GM23338 (cell line): ENCODE measurements around the gene TEX29. TPM values are rescaled to one million over a fixed set of nuclear protein-coding genes. Genes with fewer than 3 reads are reported as not detected.

Experiments
- ATAC-seq: fragments of 200-7000 bp; cut with Tn5 transposase; 3 replicates; pipeline ENCODE4 v1.9.1; 2020
- DNase-seq: peaks from one replicate; pipeline ENCODE4 v3.0.0-alpha.2; 2015; ENCODE audit warnings: low spot score
- H2AFZ ChIP-seq: fragments of 200-600 bp; sonication (generic); 2 replicates; pipeline ENCODE4 v1.8.0; 2016; ENCODE audit warnings: antibody characterized with exemption, mild to moderate bottlenecking, moderate library complexity
- H3F3A ChIP-seq: fragments of 200-600 bp; sonication (generic); replicated peaks from 2 replicates; pipeline ENCODE4 v1.8.0; 2017; ENCODE audit warnings: antibody characterized with exemption, mixed run types, low read depth
- H3K27ac ChIP-seq: fragments of 200-600 bp; sonication (generic); 2 replicates; pipeline ENCODE4 v1.6.1; 2016; ENCODE audit warnings: low read depth
- H3K27me3 ChIP-seq: fragments of 200-600 bp; sonication (generic); 2 replicates; pipeline ENCODE4 v1.8.0; 2016; ENCODE audit warnings: mild to moderate bottlenecking, mixed run types, moderate library complexity; ENCODE audit not compliant: insufficient read depth
- H3K36me3 ChIP-seq: fragments of 200-600 bp; sonication (generic); 2 replicates; pipeline ENCODE4 v1.8.0; 2016; ENCODE audit warnings: mild to moderate bottlenecking; ENCODE audit not compliant: insufficient read depth
- H3K4me1 ChIP-seq: fragments of 200-600 bp; sonication (generic); 2 replicates; pipeline ENCODE4 v1.8.0; 2016; ENCODE audit warnings: mild to moderate bottlenecking, moderate library complexity; ENCODE audit not compliant: insufficient read depth
- H3K4me2 ChIP-seq: fragments of 200-600 bp; sonication (generic); 2 replicates; pipeline ENCODE4 v1.7.1; 2017; ENCODE audit warnings: mixed run types
- H3K4me3 ChIP-seq: fragments of 200-600 bp; sonication (generic); 2 replicates; pipeline ENCODE4 v1.6.1; 2016; ENCODE audit warnings: mixed run types
- H3K79me2 ChIP-seq: fragments of 200-600 bp; sonication (generic); replicated peaks from 2 replicates; pipeline ENCODE4 v1.8.0; 2017; ENCODE audit warnings: mild to moderate bottlenecking; ENCODE audit not compliant: insufficient read depth
- H3K9me2 ChIP-seq: fragments of 200-600 bp; sonication (generic); 2 replicates; pipeline ENCODE4 v1.8.0; 2017; ENCODE audit not compliant: insufficient read depth
- H4K20me1 ChIP-seq: fragments of 200-600 bp; sonication (generic); replicated peaks from 2 replicates; pipeline ENCODE4 v1.8.0; 2017; ENCODE audit warnings: mild to moderate bottlenecking; ENCODE audit not compliant: insufficient read depth
- H3K27ac Mint-ChIP-seq: 2 replicates; pipeline ENCODE4 v1.8.0; 2020; ENCODE audit warnings: inconsistent platforms, mild to moderate bottlenecking, moderate library complexity, mixed read lengths
- H3K27me3 Mint-ChIP-seq: 3 replicates; pipeline ENCODE4 v1.8.0; 2022; ENCODE audit warnings: low read depth, mild to moderate bottlenecking, moderate library complexity, mixed read lengths, inconsistent platforms; ENCODE audit not compliant: insufficient read depth, poor library complexity
- H3K36me3 Mint-ChIP-seq: 3 replicates; pipeline ENCODE4 v1.8.0; 2021; ENCODE audit warnings: low read depth, mild to moderate bottlenecking, inconsistent platforms, moderate library complexity, mixed read lengths
- H3K4me1 Mint-ChIP-seq: 3 replicates; pipeline ENCODE4 v1.8.0; 2020; ENCODE audit warnings: mild to moderate bottlenecking, inconsistent platforms, mixed read lengths
- H3K4me3 Mint-ChIP-seq: 3 replicates; pipeline ENCODE4 v1.8.0; 2021; ENCODE audit warnings: moderate library complexity, mild to moderate bottlenecking, inconsistent platforms, mixed read lengths
- H3K9me3 Mint-ChIP-seq: 3 replicates; pipeline ENCODE4 v1.8.0; 2020; ENCODE audit warnings: moderate library complexity, mild to moderate bottlenecking, inconsistent platforms, mixed read lengths
- CREB1 ChIP-seq: fragments of 250-450 bp; sonication (Bioruptor Pico); IDR thresholded peaks from 2 replicates; pipeline ENCODE4 v1.5.0; 2020; ENCODE audit warnings: low read depth, mild to moderate bottlenecking, moderate library complexity
- EZH2 ChIP-seq: fragments of 200-600 bp; sonication (generic); IDR thresholded peaks from one replicate; pipeline ENCODE4 v1.8.0; 2017; ENCODE audit warnings: antibody characterized with exemption, mild to moderate bottlenecking, low read depth; ENCODE audit not compliant: unreplicated experiment
- EZH2phosphoT487 ChIP-seq: fragments of 200-600 bp; sonication (generic); IDR thresholded peaks from one replicate; pipeline ENCODE4 v1.8.1; 2018; ENCODE audit warnings: antibody characterized with exemption; ENCODE audit not compliant: unreplicated experiment
- JUNB ChIP-seq: IDR thresholded peaks from one replicate; pipeline ENCODE4 v1.6.1; 2016; ENCODE audit warnings: antibody characterized with exemption; ENCODE audit not compliant: unreplicated experiment
- NANOG ChIP-seq: IDR thresholded peaks from 2 replicates; pipeline ENCODE4 v1.6.1; 2016; ENCODE audit warnings: antibody characterized with exemption, borderline replicate concordance
- POLR2AphosphoS5 ChIP-seq: IDR thresholded peaks from 2 replicates; pipeline ENCODE4 v1.6.1; 2016; ENCODE audit warnings: antibody characterized with exemption, low read depth
- REST ChIP-seq: IDR thresholded peaks from one replicate; pipeline ENCODE4 v1.6.1; 2018; ENCODE audit warnings: antibody characterized with exemption; ENCODE audit not compliant: unreplicated experiment
- STAT1 ChIP-seq: IDR thresholded peaks from one replicate; pipeline ENCODE4 v1.6.1; 2016; ENCODE audit warnings: antibody characterized with exemption; ENCODE audit not compliant: unreplicated experiment
- ZNF114 ChIP-seq: fragments of 250-450 bp; sonication (Bioruptor Pico); IDR thresholded peaks from 2 replicates; pipeline ENCODE4 v1.5.0; 2020; ENCODE audit warnings: mild to moderate bottlenecking, moderate library complexity
- ZNF331 ChIP-seq: fragments of 250-450 bp; sonication (Bioruptor Pico); IDR thresholded peaks from 2 replicates; pipeline ENCODE4 v1.5.0; 2020; ENCODE audit warnings: low read depth, mild to moderate bottlenecking, moderate library complexity
- polyA plus RNA-seq: library from polyadenylated mRNA; unstranded; fragments of >200 nt; fragmentation: Nextera tagmentation; extraction: Ambion mirVana; gene quantifications from 2 replicates; pipeline ENCODE4 v1.2.1, GENCODE V29; 2016
- total RNA-seq: library from RNA; depleted of rRNA; stranded (reverse); fragments of >200 nt; shearing (Covaris generic); gene quantifications from 2 replicates; pipeline ENCODE4 v1.2.3, GENCODE V29; 2014
- TF ChIP-seq, protein P1 (sequence below): fragments of 250-450 bp; sonication (Bioruptor Pico); IDR thresholded peaks from 2 replicates; pipeline ENCODE4 v1.5.0; 2020; ENCODE audit warnings: mild to moderate bottlenecking, moderate library complexity
- TF ChIP-seq, protein P2 (sequence below): IDR thresholded peaks from 2 replicates; pipeline ENCODE4 v1.6.1; 2016; ENCODE audit warnings: antibody characterized with exemption
- TF ChIP-seq, protein P3 (sequence below), 2 experiments: fragments of 200-600 bp in 1 of 2; sonication (generic) in 1 of 2; conservative IDR thresholded peaks; 2 replicates each; pipeline versions ENCODE4 v1.5.1 to v1.6.1; 2016 to 2017; ENCODE audit warnings: antibody characterized with exemption in 2 of 2, low read depth in 2 of 2, mild to moderate bottlenecking in 2 of 2, moderate library complexity in 1 of 2

TEX29 gene
- total and polyA plus RNA-seq, 2 experiments from 2014 or later = 0.31 TPM; not detected in 1

GRCh38 chr13:111315347-111315995 is 5.0 kb upstream of the TEX29 start:
- TF ChIP-seq ZNF331 (CRISPR knock-in tag) = no peak
- no peak for TF ChIP-seq ZNF114 (CRISPR knock-in tag)
- TF ChIP-seq, protein P1, sequence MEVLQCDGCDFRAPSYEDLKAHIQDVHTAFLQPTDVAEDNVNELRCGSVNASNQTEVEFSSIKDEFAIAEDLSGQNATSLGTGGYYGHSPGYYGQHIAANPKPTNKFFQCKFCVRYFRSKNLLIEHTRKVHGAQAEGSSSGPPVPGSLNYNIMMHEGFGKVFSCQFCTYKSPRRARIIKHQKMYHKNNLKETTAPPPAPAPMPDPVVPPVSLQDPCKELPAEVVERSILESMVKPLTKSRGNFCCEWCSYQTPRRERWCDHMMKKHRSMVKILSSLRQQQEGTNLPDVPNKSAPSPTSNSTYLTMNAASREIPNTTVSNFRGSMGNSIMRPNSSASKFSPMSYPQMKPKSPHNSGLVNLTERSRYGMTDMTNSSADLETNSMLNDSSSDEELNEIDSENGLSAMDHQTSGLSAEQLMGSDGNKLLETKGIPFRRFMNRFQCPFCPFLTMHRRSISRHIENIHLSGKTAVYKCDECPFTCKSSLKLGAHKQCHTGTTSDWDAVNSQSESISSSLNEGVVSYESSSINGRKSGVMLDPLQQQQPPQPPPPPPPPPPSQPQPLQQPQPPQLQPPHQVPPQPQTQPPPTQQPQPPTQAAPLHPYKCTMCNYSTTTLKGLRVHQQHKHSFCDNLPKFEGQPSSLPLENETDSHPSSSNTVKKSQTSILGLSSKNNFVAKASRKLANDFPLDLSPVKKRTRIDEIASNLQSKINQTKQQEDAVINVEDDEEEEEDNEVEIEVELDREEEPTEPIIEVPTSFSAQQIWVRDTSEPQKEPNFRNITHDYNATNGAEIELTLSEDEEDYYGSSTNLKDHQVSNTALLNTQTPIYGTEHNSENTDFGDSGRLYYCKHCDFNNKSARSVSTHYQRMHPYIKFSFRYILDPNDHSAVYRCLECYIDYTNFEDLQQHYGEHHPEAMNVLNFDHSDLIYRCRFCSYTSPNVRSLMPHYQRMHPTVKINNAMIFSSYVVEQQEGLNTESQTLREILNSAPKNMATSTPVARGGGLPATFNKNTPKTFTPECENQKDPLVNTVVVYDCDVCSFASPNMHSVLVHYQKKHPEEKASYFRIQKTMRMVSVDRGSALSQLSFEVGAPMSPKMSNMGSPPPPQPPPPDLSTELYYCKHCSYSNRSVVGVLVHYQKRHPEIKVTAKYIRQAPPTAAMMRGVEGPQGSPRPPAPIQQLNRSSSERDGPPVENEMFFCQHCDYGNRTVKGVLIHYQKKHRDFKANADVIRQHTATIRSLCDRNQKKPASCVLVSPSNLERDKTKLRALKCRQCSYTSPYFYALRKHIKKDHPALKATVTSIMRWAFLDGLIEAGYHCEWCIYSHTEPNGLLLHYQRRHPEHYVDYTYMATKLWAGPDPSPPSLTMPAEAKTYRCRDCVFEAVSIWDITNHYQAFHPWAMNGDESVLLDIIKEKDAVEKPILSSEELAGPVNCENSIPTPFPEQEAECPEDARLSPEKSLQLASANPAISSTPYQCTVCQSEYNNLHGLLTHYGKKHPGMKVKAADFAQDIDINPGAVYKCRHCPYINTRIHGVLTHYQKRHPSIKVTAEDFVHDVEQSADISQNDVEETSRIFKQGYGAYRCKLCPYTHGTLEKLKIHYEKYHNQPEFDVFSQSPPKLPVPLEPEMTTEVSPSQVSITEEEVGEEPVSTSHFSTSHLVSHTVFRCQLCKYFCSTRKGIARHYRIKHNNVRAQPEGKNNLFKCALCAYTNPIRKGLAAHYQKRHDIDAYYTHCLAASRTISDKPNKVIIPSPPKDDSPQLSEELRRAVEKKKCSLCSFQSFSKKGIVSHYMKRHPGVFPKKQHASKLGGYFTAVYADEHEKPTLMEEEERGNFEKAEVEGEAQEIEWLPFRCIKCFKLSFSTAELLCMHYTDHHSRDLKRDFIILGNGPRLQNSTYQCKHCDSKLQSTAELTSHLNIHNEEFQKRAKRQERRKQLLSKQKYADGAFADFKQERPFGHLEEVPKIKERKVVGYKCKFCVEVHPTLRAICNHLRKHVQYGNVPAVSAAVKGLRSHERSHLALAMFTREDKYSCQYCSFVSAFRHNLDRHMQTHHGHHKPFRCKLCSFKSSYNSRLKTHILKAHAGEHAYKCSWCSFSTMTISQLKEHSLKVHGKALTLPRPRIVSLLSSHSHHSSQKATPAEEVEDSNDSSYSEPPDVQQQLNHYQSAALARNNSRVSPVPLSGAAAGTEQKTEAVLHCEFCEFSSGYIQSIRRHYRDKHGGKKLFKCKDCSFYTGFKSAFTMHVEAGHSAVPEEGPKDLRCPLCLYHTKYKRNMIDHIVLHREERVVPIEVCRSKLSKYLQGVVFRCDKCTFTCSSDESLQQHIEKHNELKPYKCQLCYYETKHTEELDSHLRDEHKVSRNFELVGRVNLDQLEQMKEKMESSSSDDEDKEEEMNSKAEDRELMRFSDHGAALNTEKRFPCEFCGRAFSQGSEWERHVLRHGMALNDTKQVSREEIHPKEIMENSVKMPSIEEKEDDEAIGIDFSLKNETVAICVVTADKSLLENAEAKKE (CRISPR knock-in tag) = no peak
- TF ChIP-seq NANOG = no peak
- TF ChIP-seq, protein P2, sequence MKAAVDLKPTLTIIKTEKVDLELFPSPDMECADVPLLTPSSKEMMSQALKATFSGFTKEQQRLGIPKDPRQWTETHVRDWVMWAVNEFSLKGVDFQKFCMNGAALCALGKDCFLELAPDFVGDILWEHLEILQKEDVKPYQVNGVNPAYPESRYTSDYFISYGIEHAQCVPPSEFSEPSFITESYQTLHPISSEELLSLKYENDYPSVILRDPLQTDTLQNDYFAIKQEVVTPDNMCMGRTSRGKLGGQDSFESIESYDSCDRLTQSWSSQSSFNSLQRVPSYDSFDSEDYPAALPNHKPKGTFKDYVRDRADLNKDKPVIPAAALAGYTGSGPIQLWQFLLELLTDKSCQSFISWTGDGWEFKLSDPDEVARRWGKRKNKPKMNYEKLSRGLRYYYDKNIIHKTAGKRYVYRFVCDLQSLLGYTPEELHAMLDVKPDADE = no peak
- no peak for TF ChIP-seq EZH2
- TF ChIP-seq, protein P3, sequence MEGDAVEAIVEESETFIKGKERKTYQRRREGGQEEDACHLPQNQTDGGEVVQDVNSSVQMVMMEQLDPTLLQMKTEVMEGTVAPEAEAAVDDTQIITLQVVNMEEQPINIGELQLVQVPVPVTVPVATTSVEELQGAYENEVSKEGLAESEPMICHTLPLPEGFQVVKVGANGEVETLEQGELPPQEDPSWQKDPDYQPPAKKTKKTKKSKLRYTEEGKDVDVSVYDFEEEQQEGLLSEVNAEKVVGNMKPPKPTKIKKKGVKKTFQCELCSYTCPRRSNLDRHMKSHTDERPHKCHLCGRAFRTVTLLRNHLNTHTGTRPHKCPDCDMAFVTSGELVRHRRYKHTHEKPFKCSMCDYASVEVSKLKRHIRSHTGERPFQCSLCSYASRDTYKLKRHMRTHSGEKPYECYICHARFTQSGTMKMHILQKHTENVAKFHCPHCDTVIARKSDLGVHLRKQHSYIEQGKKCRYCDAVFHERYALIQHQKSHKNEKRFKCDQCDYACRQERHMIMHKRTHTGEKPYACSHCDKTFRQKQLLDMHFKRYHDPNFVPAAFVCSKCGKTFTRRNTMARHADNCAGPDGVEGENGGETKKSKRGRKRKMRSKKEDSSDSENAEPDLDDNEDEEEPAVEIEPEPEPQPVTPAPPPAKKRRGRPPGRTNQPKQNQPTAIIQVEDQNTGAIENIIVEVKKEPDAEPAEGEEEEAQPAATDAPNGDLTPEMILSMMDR (conservative IDR thresholded peaks at IDR 0.05; ENCODE audit: low read depth in 2 of 2) = no peak
- no peak for TF ChIP-seq EZH2phosphoT487
- no peak for TF ChIP-seq POLR2AphosphoS5
- no peak for TF ChIP-seq CREB1 (CRISPR knock-in tag)
- TF ChIP-seq REST = no peak
- TF ChIP-seq JUNB = no peak
- no peak for TF ChIP-seq STAT1
- no peaks in the 10 kb centered on the region for H4K20me1 ChIP-seq
- H3K9me2 ChIP-seq = no peaks in the 10 kb centered on the region
- Mint-ChIP-seq H3K36me3 (peaks cover 30% of the 10 kb centered on the region), H3K4me3 (no peak overlapping the region), H3K4me1 (no peaks in the 10 kb centered on the region; the same call in 2 of the 3 replicates), H3K9me3 (peaks cover 31% of the 10 kb centered on the region), H3K27ac (no peak overlapping the region), H3K27me3 (peaks cover 11% of the 10 kb centered on the region)
- no peaks in the 10 kb centered on the region for H3K36me3 ChIP-seq
- no peaks in the 10 kb centered on the region for H3K27me3 ChIP-seq
- DNase-seq (no peak), ATAC-seq (peak; percentile 42)
- no peak overlapping the region for H3K27ac ChIP-seq
- H3K79me2 ChIP-seq = no peaks in the 10 kb centered on the region
- no peak overlapping the region for H3K4me2 ChIP-seq
- no peaks in the 10 kb centered on the region for H3F3A ChIP-seq
- no peak overlapping the region for H3K4me3 ChIP-seq
- H3K4me1 ChIP-seq = no peaks in the 10 kb centered on the region
- no peak overlapping the region for H2AFZ ChIP-seq
